ENCODE measurements around the gene MAMDC4.

DNA sequence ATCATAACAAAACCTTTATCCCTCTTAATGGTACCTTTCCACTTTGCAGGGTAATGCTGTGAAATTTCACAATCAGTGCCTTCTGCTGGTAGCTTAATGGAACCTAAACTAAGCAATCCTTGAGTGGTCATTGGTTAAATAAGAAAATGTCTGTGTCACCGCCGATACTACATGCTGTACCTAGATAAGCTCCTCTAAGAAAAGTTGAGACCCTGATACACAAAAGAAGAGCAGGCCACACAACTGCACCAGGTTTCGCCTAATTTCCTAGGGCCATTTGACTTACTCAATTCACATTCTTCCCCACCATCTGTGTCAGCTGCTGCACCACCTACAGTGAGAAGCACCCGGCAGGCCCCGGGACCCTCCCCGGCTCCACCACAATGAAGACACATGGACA lies 23.0 kb downstream of the MAMDC4 start:
- TF ChIP-seq, protein P1, sequence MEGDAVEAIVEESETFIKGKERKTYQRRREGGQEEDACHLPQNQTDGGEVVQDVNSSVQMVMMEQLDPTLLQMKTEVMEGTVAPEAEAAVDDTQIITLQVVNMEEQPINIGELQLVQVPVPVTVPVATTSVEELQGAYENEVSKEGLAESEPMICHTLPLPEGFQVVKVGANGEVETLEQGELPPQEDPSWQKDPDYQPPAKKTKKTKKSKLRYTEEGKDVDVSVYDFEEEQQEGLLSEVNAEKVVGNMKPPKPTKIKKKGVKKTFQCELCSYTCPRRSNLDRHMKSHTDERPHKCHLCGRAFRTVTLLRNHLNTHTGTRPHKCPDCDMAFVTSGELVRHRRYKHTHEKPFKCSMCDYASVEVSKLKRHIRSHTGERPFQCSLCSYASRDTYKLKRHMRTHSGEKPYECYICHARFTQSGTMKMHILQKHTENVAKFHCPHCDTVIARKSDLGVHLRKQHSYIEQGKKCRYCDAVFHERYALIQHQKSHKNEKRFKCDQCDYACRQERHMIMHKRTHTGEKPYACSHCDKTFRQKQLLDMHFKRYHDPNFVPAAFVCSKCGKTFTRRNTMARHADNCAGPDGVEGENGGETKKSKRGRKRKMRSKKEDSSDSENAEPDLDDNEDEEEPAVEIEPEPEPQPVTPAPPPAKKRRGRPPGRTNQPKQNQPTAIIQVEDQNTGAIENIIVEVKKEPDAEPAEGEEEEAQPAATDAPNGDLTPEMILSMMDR (conservative IDR thresholded peaks at IDR 0.05; ENCODE audit: low read length), result no peak
- TF ChIP-seq EZH2phosphoT487 (IDR thresholded peaks at IDR 0.05; ENCODE audit: borderline replicate concordance), result no peak
